Measurements from ENCODE around the gene LMX1A. TPM values are rescaled to one million over a fixed set of nuclear protein-coding genes. Genes with fewer than 3 reads are reported as not detected.

The LMX1A gene
- total RNA-seq, 1 donor from 2014 or later, result not detected

- no peaks in the 10 kb centered on the region for H3K4me1 Mint-ChIP-seq (ENCODE audit: unreplicated experiment)
- H3K4me3 Mint-ChIP-seq (ENCODE audit: unreplicated experiment), result no peak overlapping the region
Observed at GRCh38 chr1:165225062-165225461, 131.5 kb downstream of the LMX1A start.

GRCh38 chr1:165224504-165224903, 132.0 kb downstream of the LMX1A start:
- Mint-ChIP-seq H3K27me3 (ENCODE audit: unreplicated experiment) (no peaks in the 10 kb centered on the region), H3K36me3 (ENCODE audit: unreplicated experiment) (no peaks in the 10 kb centered on the region), H3K27ac (ENCODE audit: unreplicated experiment) (no peak overlapping the region), H3K9me3 (ENCODE audit: unreplicated experiment) (no peaks in the 10 kb centered on the region), H3K4me1 (ENCODE audit: unreplicated experiment) (no peaks in the 10 kb centered on the region), H3K4me3 (ENCODE audit: unreplicated experiment) (no peak overlapping the region)
- TF ChIP-seq CTCF (IDR thresholded peaks at IDR 0.05), result no peak
- DNase-seq (ENCODE audit: extremely low spot score, unreplicated experiment), result no peak

More at GRCh38 chr1:165225062-165225461, 131.5 kb downstream of the LMX1A start:
- Mint-ChIP-seq H3K27ac (ENCODE audit: unreplicated experiment) (no peak overlapping the region), H3K27me3 (ENCODE audit: unreplicated experiment) (no peaks in the 10 kb centered on the region), H3K9me3 (ENCODE audit: unreplicated experiment) (no peaks in the 10 kb centered on the region), H3K36me3 (ENCODE audit: unreplicated experiment) (no peaks in the 10 kb centered on the region)
- TF ChIP-seq CTCF (IDR thresholded peaks at IDR 0.05), result no peak
- no peak for DNase-seq (ENCODE audit: extremely low spot score, unreplicated experiment)

GRCh38 chr1:165222580-165222979, 133.9 kb downstream of the LMX1A start:
- no peak for DNase-seq (ENCODE audit: extremely low spot score, unreplicated experiment)

GRCh38 chr1:165218731-165219130, 137.8 kb downstream of the LMX1A start:
- Mint-ChIP-seq H3K4me1 (ENCODE audit: unreplicated experiment) (no peaks in the 10 kb centered on the region), H3K27me3 (ENCODE audit: unreplicated experiment) (no peaks in the 10 kb centered on the region), H3K36me3 (ENCODE audit: unreplicated experiment) (no peaks in the 10 kb centered on the region), H3K9me3 (ENCODE audit: unreplicated experiment) (no peaks in the 10 kb centered on the region), H3K4me3 (ENCODE audit: unreplicated experiment) (no peak overlapping the region), H3K27ac (ENCODE audit: unreplicated experiment) (no peak overlapping the region)
- no peak for TF ChIP-seq CTCF (IDR thresholded peaks at IDR 0.05)
- DNase-seq (ENCODE audit: extremely low spot score, unreplicated experiment), result no peak

More at GRCh38 chr1:165222580-165222979, 133.9 kb downstream of the LMX1A start:
- no peak overlapping the region for H3K4me3 Mint-ChIP-seq (ENCODE audit: unreplicated experiment)
- no peak for TF ChIP-seq CTCF (IDR thresholded peaks at IDR 0.05)
- no peaks in the 10 kb centered on the region for H3K36me3 Mint-ChIP-seq (ENCODE audit: unreplicated experiment)
- no peak overlapping the region for H3K27ac Mint-ChIP-seq (ENCODE audit: unreplicated experiment)
- no peaks in the 10 kb centered on the region for H3K27me3 Mint-ChIP-seq (ENCODE audit: unreplicated experiment)
- no peaks in the 10 kb centered on the region for H3K9me3 Mint-ChIP-seq (ENCODE audit: unreplicated experiment)
- H3K4me1 Mint-ChIP-seq (ENCODE audit: unreplicated experiment), result no peaks in the 10 kb centered on the region

GRCh38 chr1:165217958-165218357, 138.6 kb downstream of the LMX1A start:
- DNase-seq (ENCODE audit: extremely low spot score, unreplicated experiment), result no peak
- Mint-ChIP-seq H3K9me3 (ENCODE audit: unreplicated experiment) (no peaks in the 10 kb centered on the region), H3K4me3 (ENCODE audit: unreplicated experiment) (no peak overlapping the region), H3K27ac (ENCODE audit: unreplicated experiment) (no peak overlapping the region), H3K27me3 (ENCODE audit: unreplicated experiment) (no peaks in the 10 kb centered on the region), H3K4me1 (ENCODE audit: unreplicated experiment) (no peaks in the 10 kb centered on the region), H3K36me3 (ENCODE audit: unreplicated experiment) (no peaks in the 10 kb centered on the region)
- TF ChIP-seq CTCF (IDR thresholded peaks at IDR 0.05), result no peak

All from osteocyte (in vitro differentiated cells).